ENCODE results near the gene LRMDA.
A peak's percentile ranks its signal among the peaks of the same experiment; 100 is the strongest.

The LRMDA gene

GRCh38 chr10:75422913-75423312 lies 8.5 kb upstream of the LRMDA start:
- DNase-seq, result no peak
- no peaks in the 10 kb centered on the region for H3K4me1 Mint-ChIP-seq (ENCODE audit: low read depth in 2 of 2)
- no peak for ATAC-seq (replicated peaks)
- H3K27me3 Mint-ChIP-seq, result peaks cover 16 to 41% of the 10 kb centered on the region in 2 donors
- no peak overlapping the region for H3K27ac Mint-ChIP-seq
- H3K9me3 Mint-ChIP-seq, result no peaks in the 10 kb centered on the region
- no peaks in the 10 kb centered on the region for H3K36me3 Mint-ChIP-seq (ENCODE audit: insufficient read depth)
- no peak overlapping the region for H3K4me3 Mint-ChIP-seq

- H3K36me3 Mint-ChIP-seq (ENCODE audit: insufficient read depth), result no peaks in the 10 kb centered on the region
- H3K9me3 Mint-ChIP-seq, result no peaks in the 10 kb centered on the region
- ATAC-seq (replicated peaks) (no peak), DNase-seq (no peak)
- H3K27ac Mint-ChIP-seq, result no peak overlapping the region
- H3K4me3 Mint-ChIP-seq, result no peak overlapping the region
- H3K4me1 Mint-ChIP-seq (ENCODE audit: low read depth in 2 of 2), result no peaks in the 10 kb centered on the region
- peaks cover 18 to 43% of the 10 kb centered on the region in 2 donors for H3K27me3 Mint-ChIP-seq
Measured at GRCh38 chr10:75424571-75424970, 6.9 kb upstream of the LRMDA start.

- Mint-ChIP-seq H3K4me1 (ENCODE audit: low read depth in 2 of 2) (no peaks in the 10 kb centered on the region), H3K9me3 (no peaks in the 10 kb centered on the region)
Measured at GRCh38 chr10:75425291-75426079, 5.9 kb upstream of the LRMDA start.

GRCh38 chr10:75426880-75427279 lies 4.5 kb upstream of the LRMDA start:
- Mint-ChIP-seq H3K4me1 (ENCODE audit: low read depth in 2 of 2) (peaks cover 0 to under 1% of the 10 kb centered on the region in 2 donors), H3K27me3 (peaks cover 24 to 50% of the 10 kb centered on the region in 2 donors), H3K9me3 (no peaks in the 10 kb centered on the region), H3K36me3 (ENCODE audit: insufficient read depth) (no peaks in the 10 kb centered on the region), H3K27ac (no peak overlapping the region), H3K4me3 (no peak overlapping the region)
- ATAC-seq (replicated peaks) (no peak), DNase-seq (no peak)

More at GRCh38 chr10:75425291-75426079, 5.9 kb upstream of the LRMDA start:
- H3K27me3 Mint-ChIP-seq, result peaks cover 24 to 43% of the 10 kb centered on the region in 2 donors
- DNase-seq (no peak), ATAC-seq (replicated peaks) (no peak)
- H3K27ac Mint-ChIP-seq, result no peak overlapping the region
- no peak overlapping the region for H3K4me3 Mint-ChIP-seq
- H3K36me3 Mint-ChIP-seq (ENCODE audit: insufficient read depth), result no peaks in the 10 kb centered on the region

- Mint-ChIP-seq H3K27me3 (peaks cover 27 to 55% of the 10 kb centered on the region in 2 donors), H3K4me3 (no peak overlapping the region)
Measured at GRCh38 chr10:75427951-75428350, 3.5 kb upstream of the LRMDA start.

GRCh38 chr10:75428434-75429158 lies 2.8 kb upstream of the LRMDA start:
- Mint-ChIP-seq H3K9me3 (no peaks in the 10 kb centered on the region), H3K4me3 (no peak overlapping the region), H3K27ac (no peak overlapping the region), H3K36me3 (ENCODE audit: insufficient read depth) (no peaks in the 10 kb centered on the region), H3K27me3 (peaks cover 28 to 55% of the 10 kb centered on the region in 2 donors), H3K4me1 (ENCODE audit: low read depth in 2 of 2) (peaks cover 0 to 2% of the 10 kb centered on the region in 2 donors)
- DNase-seq (no peak), ATAC-seq (replicated peaks) (no peak)

More at GRCh38 chr10:75427951-75428350, 3.5 kb upstream of the LRMDA start:
- Mint-ChIP-seq H3K27ac (no peak overlapping the region), H3K36me3 (ENCODE audit: insufficient read depth) (no peaks in the 10 kb centered on the region), H3K4me1 (ENCODE audit: low read depth in 2 of 2) (peaks cover 0 to 2% of the 10 kb centered on the region in 2 donors), H3K9me3 (no peaks in the 10 kb centered on the region)
- ATAC-seq (replicated peaks) (no peak), DNase-seq (no peak)

GRCh38 chr10:75429159-75429827 lies 2.1 kb upstream of the LRMDA start:
- H3K27ac Mint-ChIP-seq, result no peak overlapping the region
- DNase-seq (no peak), ATAC-seq (replicated peaks) (no peak)
- no peaks in the 10 kb centered on the region for H3K9me3 Mint-ChIP-seq
- H3K4me3 Mint-ChIP-seq, result no peak overlapping the region
- H3K27me3 Mint-ChIP-seq, result peaks cover 35 to 61% of the 10 kb centered on the region in 2 donors
- H3K4me1 Mint-ChIP-seq (ENCODE audit: low read depth in 2 of 2), result peaks cover 0 to 2% of the 10 kb centered on the region in 2 donors
- H3K36me3 Mint-ChIP-seq (ENCODE audit: insufficient read depth), result no peaks in the 10 kb centered on the region

- no peak for ATAC-seq (replicated peaks)
- DNase-seq, result no peak
- no peak overlapping the region for H3K27ac Mint-ChIP-seq
- H3K36me3 Mint-ChIP-seq (ENCODE audit: insufficient read depth), result no peaks in the 10 kb centered on the region
- H3K27me3 Mint-ChIP-seq, result peaks cover 35 to 70% of the 10 kb centered on the region in 2 donors
- peaks cover 0 to 2% of the 10 kb centered on the region in 2 donors for H3K4me1 Mint-ChIP-seq (ENCODE audit: low read depth in 2 of 2)
- H3K9me3 Mint-ChIP-seq, result no peaks in the 10 kb centered on the region
- H3K4me3 Mint-ChIP-seq, result no peak overlapping the region
Measured at GRCh38 chr10:75430000-75430763, 1.2 kb upstream of the LRMDA start.

GRCh38 chr10:75432176-75432575 lies 752 bp downstream of the LRMDA start:
- Mint-ChIP-seq H3K4me3 (peak overlapping the region in 1 of 2 donors; percentile 62), H3K4me1 (ENCODE audit: low read depth in 2 of 2) (peaks cover 0 to 2% of the 10 kb centered on the region in 2 donors), H3K9me3 (no peaks in the 10 kb centered on the region), H3K36me3 (ENCODE audit: insufficient read depth) (no peaks in the 10 kb centered on the region), H3K27me3 (peaks cover 47 to 84% of the 10 kb centered on the region in 2 donors), H3K27ac (no peak overlapping the region)
- DNase-seq (no peak), ATAC-seq (replicated peaks) (no peak)

GRCh38 chr10:75432763-75433162 lies 1.3 kb downstream of the LRMDA start:
- ATAC-seq (replicated peaks), result no peak
- Mint-ChIP-seq H3K4me1 (ENCODE audit: low read depth in 2 of 2) (peaks cover 0 to 2% of the 10 kb centered on the region in 2 donors), H3K27ac (no peak overlapping the region), H3K9me3 (no peaks in the 10 kb centered on the region), H3K4me3 (no peak overlapping the region), H3K27me3 (peaks cover 53 to 89% of the 10 kb centered on the region in 2 donors), H3K36me3 (ENCODE audit: insufficient read depth) (no peaks in the 10 kb centered on the region)
- no peak for DNase-seq

GRCh38 chr10:75433216-75433615 lies 1.8 kb downstream of the LRMDA start:
- Mint-ChIP-seq H3K27ac (no peak overlapping the region), H3K4me3 (no peak overlapping the region), H3K9me3 (no peaks in the 10 kb centered on the region), H3K4me1 (ENCODE audit: low read depth in 2 of 2) (peaks cover 0 to 2% of the 10 kb centered on the region in 2 donors), H3K27me3 (peaks cover 54 to 91% of the 10 kb centered on the region in 2 donors), H3K36me3 (ENCODE audit: insufficient read depth) (no peaks in the 10 kb centered on the region)
- ATAC-seq (replicated peaks) (no peak), DNase-seq (no peak)

- H3K27ac Mint-ChIP-seq, result no peak overlapping the region
- no peak for ATAC-seq (replicated peaks)
- H3K27me3 Mint-ChIP-seq, result peaks cover 55 to 89% of the 10 kb centered on the region in 2 donors
- no peak overlapping the region for H3K4me3 Mint-ChIP-seq
- H3K9me3 Mint-ChIP-seq, result no peaks in the 10 kb centered on the region
- peaks cover 0 to 2% of the 10 kb centered on the region in 2 donors for H3K4me1 Mint-ChIP-seq (ENCODE audit: low read depth in 2 of 2)
- DNase-seq, result no peak
- H3K36me3 Mint-ChIP-seq (ENCODE audit: insufficient read depth), result no peaks in the 10 kb centered on the region
Measured at GRCh38 chr10:75434291-75434690, 2.9 kb downstream of the LRMDA start.

- DNase-seq (no peak), ATAC-seq (replicated peaks) (no peak)
- H3K4me1 Mint-ChIP-seq (ENCODE audit: low read depth in 2 of 2), result peaks cover 0 to 2% of the 10 kb centered on the region in 2 donors
- no peaks in the 10 kb centered on the region for H3K36me3 Mint-ChIP-seq (ENCODE audit: insufficient read depth)
- H3K27ac Mint-ChIP-seq, result no peak overlapping the region
- no peak overlapping the region for H3K4me3 Mint-ChIP-seq
- H3K9me3 Mint-ChIP-seq, result no peaks in the 10 kb centered on the region
- H3K27me3 Mint-ChIP-seq, result peaks cover 56 to 89% of the 10 kb centered on the region in 2 donors
Measured at GRCh38 chr10:75435291-75435690, 3.9 kb downstream of the LRMDA start.
